Breast epithelium (tissue), 4 donors: ENCODE measurements around the gene CXCL10. TPM values are rescaled to one million over a fixed set of nuclear protein-coding genes. Genes with fewer than 3 reads are reported as not detected.

Experiments used
- DNase-seq, 2 donors: peaks; one replicate each; pipeline ENCODE4 v3.0.0-alpha.2; 2019; ENCODE audit warnings: low spot score in 2 of 2
- H3K27ac ChIP-seq, 2 donors: fragments of 200-600 bp; sonication (generic) in 1 of 2; one replicate each; pipeline ENCODE4 v1.5.1; 2016 to 2019; ENCODE audit warnings: mild to moderate bottlenecking in 1 of 2
- H3K27me3 ChIP-seq, 2 donors: fragments of 200-600 bp; sonication (generic) in 1 of 2; one replicate each; pipeline versions ENCODE4 v1.5.1 to v1.6.0; 2017 to 2019; ENCODE audit warnings: control low read depth in 1 of 2, mild to moderate bottlenecking in 1 of 2
- H3K36me3 ChIP-seq: fragments of 200-600 bp; one replicate; pipeline ENCODE4 v1.5.1; 2019
- H3K4me1 ChIP-seq, 2 donors: fragments of 200-600 bp; sonication (generic); one replicate each; pipeline ENCODE4 v1.5.1; 2016 to 2019; ENCODE audit warnings: control low read depth in 1 of 2
- H3K4me3 ChIP-seq, 3 donors: fragments of 200-600 bp; sonication (generic); 1 replicate in 2 of 3; 2 replicates in 1 of 3; pipeline ENCODE4 v1.5.1; 2016 to 2019; ENCODE audit warnings: mild to moderate bottlenecking in 3 of 3, moderate library complexity in 2 of 3
- H3K9me3 ChIP-seq, 2 donors: fragments of 200-600 bp; sonication (generic) in 1 of 2; one replicate each; pipeline ENCODE4 v1.5.1; 2016 to 2019; ENCODE audit warnings: control low read depth in 1 of 2
- CTCF ChIP-seq, 3 donors: fragments of 450-650 bp; IDR thresholded peaks; one replicate each; pipeline ENCODE4 v1.5.1; 2016 to 2017; ENCODE audit warnings: antibody characterized with exemption in 3 of 3, mild to moderate bottlenecking in 3 of 3, moderate library complexity in 3 of 3
- POLR2A ChIP-seq: fragments of 450-650 bp; IDR thresholded peaks from one replicate; pipeline ENCODE4 v1.6.1; 2016; ENCODE audit warnings: antibody characterized with exemption, mild to moderate bottlenecking, moderate library complexity
- POLR2AphosphoS5 ChIP-seq, 3 donors: sonication (generic); formaldehyde crosslinking; IDR thresholded peaks; one replicate each; pipeline ENCODE4 v1.6.1; 2017; ENCODE audit warnings: antibody characterized with exemption in 3 of 3
- intact Hi-C: fragments of 100-400 bp; cut with DNase I; formaldehyde crosslinking; loops from one replicate; pipeline ENCODE4 v1.15.1; 2023; ENCODE audit warnings: low total_unique reads
- total RNA-seq, 3 donors: library from RNA; depleted of rRNA; stranded (reverse); fragments of >200 nt; gene quantifications; one replicate each; pipeline ENCODE4 v1.1.0, GENCODE V29; 2016

The CXCL10 gene
- total RNA-seq, result 1 to 10 TPM in 1 of 3 donors, not detected in 2; 1.2 TPM

- DNase-seq, result no peak
- Histone ChIP-seq H3K4me3 (no peak within 1 kb of the TSS), H3K4me1 (no peaks in the 10 kb centered on the region), H3K27me3 (no peaks in the 10 kb centered on the region), H3K36me3 (no peaks in the 10 kb centered on the region), H3K27ac (no peak within 1 kb of the TSS), H3K9me3 (no peaks in the 10 kb centered on the region)
- intact Hi-C loops, result no loop called here
- TF ChIP-seq POLR2AphosphoS5 (IDR thresholded peaks at IDR 0.05) (no peak), CTCF (IDR thresholded peaks at IDR 0.05) (no peak), POLR2A (no peak)
These were observed at the start of gene CXCL10 for GRCh38 chr4:76023389-76023788. Gene CXCL10, minus strand, starts transcription at chr4:76023497. Its CDS starts 66 bp downstream, at chr4:76023431.

GRCh38 chr4:76072760-76073159 lies 49.5 kb upstream of the CXCL10 start:
- no peaks in the 10 kb centered on the region for H3K4me1 ChIP-seq
- no peak overlapping the region for H3K27ac ChIP-seq
- no peak overlapping the region for H3K4me3 ChIP-seq
- H3K9me3 ChIP-seq, result no peaks in the 10 kb centered on the region
- no peak for DNase-seq
- no peak for TF ChIP-seq CTCF (IDR thresholded peaks at IDR 0.05)
- TF ChIP-seq POLR2AphosphoS5 (IDR thresholded peaks at IDR 0.05), result no peak
- no peak for TF ChIP-seq POLR2A
- H3K36me3 ChIP-seq, result no peaks in the 10 kb centered on the region
- no peaks in the 10 kb centered on the region for H3K27me3 ChIP-seq
- intact Hi-C loops, result loop anchor here (2.0 kb wide), 1 partner anchor 30 kb away; no protein-coding TSS in a partner anchor

GRCh38 chr4:76067652-76068286 lies 44.5 kb upstream of the CXCL10 start:
- intact Hi-C loops, result loop anchor here (2.0 kb wide), 1 partner anchor 73 kb away; no protein-coding TSS in a partner anchor
- Histone ChIP-seq H3K36me3 (no peaks in the 10 kb centered on the region), H3K9me3 (no peaks in the 10 kb centered on the region), H3K4me1 (no peaks in the 10 kb centered on the region), H3K4me3 (no peak overlapping the region), H3K27me3 (no peaks in the 10 kb centered on the region), H3K27ac (no peak overlapping the region)
- peak in 1 of 2 donors; percentile 64 for DNase-seq
- TF ChIP-seq POLR2AphosphoS5 (IDR thresholded peaks at IDR 0.05), result no peak
- peak; percentile 51 to 70 (median 62) for TF ChIP-seq CTCF (IDR thresholded peaks at IDR 0.05)
- TF ChIP-seq POLR2A, result no peak

- Histone ChIP-seq H3K4me3 (no peak overlapping the region), H3K9me3 (no peaks in the 10 kb centered on the region), H3K36me3 (no peaks in the 10 kb centered on the region), H3K27me3 (no peaks in the 10 kb centered on the region), H3K27ac (no peak overlapping the region), H3K4me1 (no peaks in the 10 kb centered on the region)
- TF ChIP-seq CTCF (IDR thresholded peaks at IDR 0.05), result no peak
- TF ChIP-seq POLR2AphosphoS5 (IDR thresholded peaks at IDR 0.05), result no peak
- TF ChIP-seq POLR2A, result no peak
- no peak for DNase-seq
- intact Hi-C loops, result no loop called here
These were observed 43.2 kb upstream of the CXCL10 start for GRCh38 chr4:76066546-76066945.

GRCh38 chr4:76061982-76062381 lies 38.7 kb upstream of the CXCL10 start:
- H3K9me3 ChIP-seq, result no peaks in the 10 kb centered on the region
- intact Hi-C loops, result no loop called here
- H3K27ac ChIP-seq, result no peak overlapping the region
- no peaks in the 10 kb centered on the region for H3K36me3 ChIP-seq
- H3K27me3 ChIP-seq, result no peaks in the 10 kb centered on the region
- no peak overlapping the region for H3K4me3 ChIP-seq
- TF ChIP-seq POLR2A (no peak), CTCF (IDR thresholded peaks at IDR 0.05) (no peak), POLR2AphosphoS5 (IDR thresholded peaks at IDR 0.05) (no peak)
- no peak for DNase-seq
- H3K4me1 ChIP-seq, result no peaks in the 10 kb centered on the region
